GM21390 (cell line): ENCODE measurements around the gene CHRD.
"Not testable (repeated sequence)": the region's sequence is repeated elsewhere in the genome, so short reads cannot be mapped to it uniquely, and the experiment has no call there.

Experiments used
- ATAC-seq: cut with Tn5 transposase; IDR thresholded peaks from one replicate; pipeline ENCODE4 v1.9.1; 2021; ENCODE audit not compliant: unreplicated experiment

Gene CHRD

GRCh38 chr3:184379358-184380184 lies at the start of gene CHRD:
Gene CHRD, plus strand, starts transcription at chr3:184380054. Its CDS starts 265 bp downstream, at chr3:184380319.
- ATAC-seq: no peak

GRCh38 chr3:184332370-184333090 lies 47.3 kb upstream of the CHRD start:
- no peak for ATAC-seq

- no peak for ATAC-seq
Observed at GRCh38 chr3:184333190-184333589, 46.7 kb upstream of the CHRD start.

GRCh38 chr3:184333700-184334099 lies 46.2 kb upstream of the CHRD start:
- ATAC-seq: no peak

- no peak for ATAC-seq
Observed at GRCh38 chr3:184334470-184335158, 45.2 kb upstream of the CHRD start.

GRCh38 chr3:184335291-184335660 lies 44.6 kb upstream of the CHRD start:
- ATAC-seq: peak; percentile 10

GRCh38 chr3:184335661-184336546 lies 44.0 kb upstream of the CHRD start:
- peak; percentile 77 for ATAC-seq

- ATAC-seq: no peak
Observed at GRCh38 chr3:184336547-184337398, 43.1 kb upstream of the CHRD start.

- ATAC-seq: no peak
Observed at GRCh38 chr3:184337399-184337714, 42.5 kb upstream of the CHRD start, which contains the start of gene FAM131A. Gene FAM131A, plus strand, starts transcription at chr3:184337600. Its CDS starts 31 bp downstream, at chr3:184337631.

- ATAC-seq: no peak
Observed at GRCh38 chr3:184337981-184338380, 41.9 kb upstream of the CHRD start.

GRCh38 chr3:184338511-184338945 lies 41.3 kb upstream of the CHRD start:
- no peak for ATAC-seq

- no peak for ATAC-seq
Observed at GRCh38 chr3:184339001-184339400, 40.9 kb upstream of the CHRD start.

GRCh38 chr3:184339451-184340135 lies 40.3 kb upstream of the CHRD start:
- ATAC-seq: not testable (repeated sequence)

GRCh38 chr3:184341925-184342324 lies 37.9 kb upstream of the CHRD start:
- ATAC-seq: no peak

- ATAC-seq: no peak
Observed at GRCh38 chr3:184343200-184343876, 36.5 kb upstream of the CHRD start.

- ATAC-seq: no peak
Observed at GRCh38 chr3:184344579-184345316, 35.1 kb upstream of the CHRD start.

GRCh38 chr3:184345317-184346144 lies 34.3 kb upstream of the CHRD start:
- ATAC-seq: no peak
